OCI-M1 (cell line): Measurements from ENCODE around the gene TRMT11.

Source experiments
- DNase-seq: peaks from one replicate; lab custom pipeline; 2025; lab: John Stamatoyannopoulos, UW

Gene TRMT11

GRCh38 chr6:125994670-125995488 is 8.5 kb downstream of the TRMT11 start:
- DNase-seq: no peak

DNA sequence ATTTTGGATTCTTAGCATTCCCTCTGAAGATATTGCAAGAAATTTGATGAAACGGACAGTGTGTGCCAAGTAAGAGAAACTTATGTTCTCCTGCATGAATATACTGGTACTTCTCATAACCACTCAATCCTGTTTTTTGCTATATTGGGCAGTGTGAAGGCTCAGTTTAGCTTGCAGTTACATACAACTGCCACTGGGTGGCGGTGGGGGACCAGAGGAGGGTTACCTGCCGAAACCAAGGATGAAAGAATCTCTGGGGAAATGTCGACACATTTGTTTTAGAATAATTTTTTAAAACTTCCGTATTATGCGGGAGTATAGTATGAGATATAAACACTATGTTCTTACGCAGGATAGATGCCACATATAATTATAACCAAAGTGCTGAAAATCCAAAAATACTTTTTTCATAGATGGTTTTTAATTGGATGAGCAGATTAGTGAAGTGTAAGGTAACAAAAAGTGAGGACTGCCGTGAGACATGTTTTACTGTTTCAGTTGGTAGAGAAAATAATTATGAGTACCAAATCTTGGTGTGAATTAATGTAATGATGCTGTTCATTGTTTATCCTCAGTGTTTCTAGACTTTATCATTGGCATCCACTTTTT is 9.7 kb downstream of the TRMT11 start:
- peak; percentile 90 for DNase-seq

- DNase-seq: no peak
Observed at GRCh38 chr6:126002755-126003679, 16.7 kb downstream of the TRMT11 start.

- no peak for DNase-seq
Observed at GRCh38 chr6:126007800-126008199, 21.5 kb downstream of the TRMT11 start.

DNA sequence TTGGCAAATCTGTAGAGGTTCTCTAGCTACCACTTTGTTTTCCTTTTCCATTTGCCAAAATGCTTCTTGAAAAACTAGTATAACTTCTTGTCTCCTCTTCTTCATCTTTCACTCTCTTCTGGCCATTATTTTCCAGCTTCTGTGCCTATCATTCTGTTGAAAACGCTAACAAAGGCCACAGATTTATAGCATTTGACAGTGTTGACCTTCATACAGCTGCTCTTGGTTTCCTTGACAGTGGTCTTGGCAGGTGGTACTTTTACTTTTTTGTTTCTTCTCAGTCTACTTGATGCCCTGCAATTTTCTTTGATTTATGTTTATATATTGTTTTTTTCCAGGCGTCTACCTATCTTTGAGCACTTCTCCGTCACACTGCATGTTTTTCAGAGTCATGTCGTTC is 23.7 kb downstream of the TRMT11 start:
- DNase-seq: no peak

- DNase-seq: no peak
Observed at GRCh38 chr6:126015863-126016262, 29.5 kb downstream of the TRMT11 start.

- no peak for DNase-seq
Observed at GRCh38 chr6:126016591-126016990, 30.3 kb downstream of the TRMT11 start.

DNA sequence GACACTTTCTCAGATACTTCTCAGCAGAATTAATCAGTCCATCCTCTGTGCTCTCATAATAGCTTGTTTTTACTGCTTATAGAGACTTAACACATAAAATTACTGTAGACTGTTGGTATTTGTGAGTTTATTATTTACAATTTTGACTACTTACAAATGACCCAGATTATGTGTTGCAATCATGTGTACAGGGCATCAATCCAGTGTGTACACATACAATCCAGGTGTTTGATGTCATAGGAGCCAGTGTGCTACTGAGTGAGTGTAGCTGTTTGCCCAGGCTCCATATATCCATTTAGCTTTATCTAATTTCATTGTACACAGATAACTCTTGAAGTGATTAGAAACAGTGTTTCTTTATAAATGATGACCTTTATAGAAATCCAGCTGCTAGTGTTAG is 31.3 kb downstream of the TRMT11 start:
- DNase-seq: no peak

GRCh38 chr6:126020305-126021050 is 34.1 kb downstream of the TRMT11 start:
- no peak for DNase-seq

- peak; percentile 49 for DNase-seq
Observed at GRCh38 chr6:126023474-126023873, 37.1 kb downstream of the TRMT11 start.

DNA sequence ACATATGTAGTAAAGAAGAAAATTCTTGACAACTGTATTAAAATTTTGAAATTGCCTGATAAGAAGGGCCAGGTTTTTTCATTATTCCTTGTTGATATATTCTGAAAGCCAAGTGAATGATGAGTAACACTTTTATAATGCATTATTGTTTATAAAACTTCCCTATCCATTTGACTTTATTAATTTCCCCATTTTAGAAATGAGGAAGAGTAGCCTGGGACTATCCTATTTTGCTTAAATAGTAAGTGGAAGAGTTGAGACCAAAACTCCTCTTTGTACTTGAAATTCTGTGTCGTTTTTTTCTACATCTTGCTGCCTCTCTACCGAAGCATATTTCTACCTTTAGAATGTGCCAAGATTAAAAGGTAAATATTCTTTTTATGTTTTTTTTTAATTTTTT is 39.7 kb downstream of the TRMT11 start:
- DNase-seq: no peak

DNA sequence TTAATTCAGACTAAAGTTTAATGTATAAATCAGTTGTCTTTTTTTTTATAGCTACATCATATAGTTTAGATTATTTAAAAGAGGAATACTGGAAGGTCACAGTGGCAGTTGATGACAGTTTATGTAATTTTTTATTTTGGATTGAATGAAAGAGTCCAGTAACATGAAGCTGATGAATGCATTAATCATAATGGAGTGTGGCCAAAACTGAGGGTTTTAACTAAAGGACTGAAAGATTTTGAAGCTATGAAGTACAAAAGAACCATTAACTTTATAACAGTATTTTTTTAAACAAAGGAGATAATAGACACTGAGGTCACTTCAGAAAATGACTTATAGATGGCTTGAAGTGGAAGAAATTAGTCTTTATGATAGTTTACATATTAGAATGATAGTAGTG is 41.3 kb downstream of the TRMT11 start:
- no peak for DNase-seq

GRCh38 chr6:126030045-126030444 is 43.7 kb downstream of the TRMT11 start:
- no peak for DNase-seq

- peak; percentile 94 for DNase-seq
Observed at GRCh38 chr6:126033696-126034095, 47.4 kb downstream of the TRMT11 start.

- no peak for DNase-seq
Observed at GRCh38 chr6:126034656-126035055, 48.3 kb downstream of the TRMT11 start.

DNA sequence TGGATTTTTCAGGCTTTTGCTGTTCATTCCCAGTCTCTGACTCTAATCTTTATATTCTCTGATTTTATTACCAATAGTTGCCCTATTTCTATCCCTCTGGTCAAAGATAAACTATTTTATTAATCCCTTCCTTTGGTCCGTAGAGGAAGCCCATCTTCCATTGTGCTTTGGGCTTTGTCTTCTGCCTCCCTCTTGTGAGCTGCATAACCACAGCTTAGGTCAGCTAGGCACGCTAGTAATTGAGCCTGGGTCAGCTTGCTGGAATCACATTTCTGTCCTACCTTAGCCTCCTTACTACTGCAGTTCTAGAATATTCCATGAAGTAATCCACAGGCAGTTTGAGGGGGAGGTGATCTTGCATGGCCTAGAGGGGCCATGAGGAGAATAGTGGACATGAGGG is 49.4 kb downstream of the TRMT11 start:
- no peak for DNase-seq

DNA sequence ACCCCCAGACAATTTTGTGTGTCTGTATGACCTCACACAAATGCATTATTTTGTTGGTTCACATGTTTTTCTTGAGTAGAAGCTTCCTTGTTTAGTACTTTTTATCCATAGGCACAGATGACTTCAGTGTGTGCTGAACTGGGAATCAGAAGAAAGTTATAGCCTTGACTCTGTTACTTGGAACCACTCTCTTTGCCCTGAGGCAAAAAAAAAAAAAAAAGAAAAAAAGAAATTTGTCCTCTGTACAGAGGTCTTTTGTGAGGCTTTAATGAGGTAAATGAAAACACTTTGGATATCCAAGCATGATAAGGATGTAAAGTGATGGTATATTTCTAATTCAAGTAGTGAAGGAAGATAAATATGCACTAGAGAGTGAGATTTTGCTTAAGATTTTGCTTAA is 51.9 kb downstream of the TRMT11 start:
- no peak for DNase-seq

- no peak for DNase-seq
Observed at GRCh38 chr6:126039284-126039683, 52.9 kb downstream of the TRMT11 start.

DNA sequence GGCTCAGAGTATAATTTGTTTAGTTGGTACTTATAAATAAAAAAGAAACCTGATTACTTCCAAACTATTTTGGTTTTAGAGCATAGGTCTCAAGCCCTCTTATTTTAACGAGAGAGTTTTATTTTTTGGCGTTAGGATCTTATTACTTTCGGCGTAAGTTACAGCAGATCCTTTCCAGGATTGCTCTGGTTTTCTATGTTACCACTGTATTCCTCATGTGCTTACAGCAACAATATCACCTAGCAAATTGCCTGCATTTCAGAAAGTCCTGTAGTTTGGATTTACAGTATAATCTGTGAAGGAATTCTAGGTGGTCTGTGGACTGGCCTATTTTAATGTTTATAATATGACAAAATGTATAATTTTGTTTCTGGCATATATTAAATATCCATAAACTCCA is 54.1 kb downstream of the TRMT11 start:
- no peak for DNase-seq

DNA sequence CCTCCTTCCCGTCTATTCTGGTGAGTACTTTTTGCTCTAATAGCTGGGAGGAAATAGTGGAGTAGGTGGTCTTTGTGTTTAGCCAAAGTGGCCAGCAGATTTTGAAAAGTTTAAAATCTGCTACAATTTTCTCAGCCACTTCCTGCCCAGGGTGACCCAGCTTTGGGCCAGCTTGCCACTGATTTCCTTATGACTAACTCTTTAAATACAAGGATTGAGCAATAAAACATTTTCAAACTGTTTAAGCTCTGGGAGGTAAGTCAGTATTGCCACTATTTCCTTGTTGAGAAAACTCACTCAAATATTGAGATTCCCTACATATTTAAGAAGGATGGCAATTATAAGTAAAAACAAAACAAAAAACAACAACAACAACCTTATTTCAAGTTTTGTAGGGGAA is 54.5 kb downstream of the TRMT11 start:
- DNase-seq: peak; percentile 59

DNA sequence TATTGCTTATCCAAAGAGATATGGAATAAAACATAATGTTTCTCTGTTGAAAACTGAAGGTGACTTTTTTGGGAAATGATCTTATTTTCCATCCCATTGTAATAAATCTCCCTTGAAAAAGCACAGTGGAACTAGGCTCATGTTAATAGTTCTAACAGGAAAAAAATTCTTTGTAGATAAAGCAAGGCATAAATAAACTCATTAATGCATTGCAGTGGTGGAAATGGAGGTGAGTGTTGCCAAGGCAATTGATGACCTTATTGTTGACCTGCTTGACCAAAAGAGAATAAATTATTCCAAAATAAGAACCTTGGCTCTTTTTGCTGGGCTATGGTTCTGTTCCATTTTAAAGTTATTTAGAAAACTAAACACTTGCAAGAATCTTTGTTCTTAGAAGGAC is 55.2 kb downstream of the TRMT11 start:
- no peak for DNase-seq

- DNase-seq: no peak
Observed at GRCh38 chr6:126042001-126042419, 55.7 kb downstream of the TRMT11 start.
